ENCODE results near the gene KRT31. TPM values are rescaled to one million over a fixed set of nuclear protein-coding genes. Genes with fewer than 3 reads are reported as not detected.
"Not testable (repeated sequence)": the region's sequence is repeated elsewhere in the genome, so short reads cannot be mapped to it uniquely, and the experiment has no call there.

KRT31 gene
- polyA plus RNA-seq, 2 of the 4 experiments (the other 2 are of a cell fraction): not detected

DNA sequence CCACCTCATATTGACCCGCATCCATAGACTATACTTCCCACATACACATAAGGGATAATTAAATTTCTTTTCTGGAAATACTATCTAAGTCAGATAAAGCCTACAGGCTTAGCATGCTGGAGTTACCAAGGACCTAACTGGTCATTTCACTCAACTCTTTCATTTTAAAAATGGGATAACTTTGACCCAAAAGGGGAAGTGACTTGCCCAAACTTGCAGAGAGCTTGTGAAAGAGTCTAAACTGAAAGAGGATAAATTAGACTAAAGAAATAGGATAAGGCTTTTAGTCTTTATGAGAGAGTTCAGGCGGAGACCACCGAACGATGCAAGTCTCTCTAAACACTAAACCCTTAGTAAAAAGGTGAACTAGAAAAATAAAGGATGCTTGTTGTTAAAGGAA, 42.9 kb downstream of the KRT31 start (continued):
- TF ChIP-seq PBX3 (IDR thresholded peaks at IDR 0.05) (no peak), MAFK (IDR thresholded peaks at IDR 0.05; ENCODE audit: partially characterized antibody) (no peak), MYC (IDR thresholded peaks at IDR 0.05; ENCODE audit: borderline replicate concordance, low read length) (no peak), TP53 (CRISPR knock-in tag; IDR thresholded peaks at IDR 0.05) (no peak), EHF (CRISPR knock-in tag; IDR thresholded peaks at IDR 0.05) (no peak)

GRCh38 chr17:41352597-41353366, 44.6 kb downstream of the KRT31 start:
- no peak overlapping the region for H3K4me2 ChIP-seq

DNA sequence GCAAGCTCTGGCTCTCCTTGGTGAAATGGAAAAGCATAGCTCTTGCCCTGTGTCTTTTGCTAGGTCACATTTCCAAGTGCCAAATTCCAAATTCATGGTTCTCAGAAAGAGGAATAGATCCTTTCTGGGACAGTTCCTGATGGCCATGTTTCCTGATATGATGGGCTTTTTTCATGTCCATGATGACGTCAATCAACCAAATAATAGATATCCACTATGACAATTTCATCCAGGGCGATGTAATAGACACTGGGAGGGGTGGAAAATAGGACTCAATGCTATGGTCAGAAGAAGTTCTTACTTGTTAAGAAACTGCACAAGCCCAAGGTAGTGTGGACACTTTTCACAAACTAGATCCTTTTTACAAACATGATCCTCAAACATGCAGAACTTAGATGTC, 46.2 kb downstream of the KRT31 start:
- FAIRE-seq (no peak), DNase-seq (ENCODE audit: low read depth in 1 of 2, low spot score in 1 of 2) (no peak), ATAC-seq (no peak)
- no peaks in the 10 kb centered on the region for H3K4me1 ChIP-seq
- POLR2A ChIA-PET: no interaction called here
- WGBS (ENCODE audit: missing lambda C conversion rate): 48% methylated on average over 2 of the region's 2 CpGs
- CTCF ChIA-PET: interaction anchor here (0.7 to 1.2 kb wide), 3 partner anchors 13 to 62 kb away, joined by 3 read pairs; no protein-coding TSS in a partner anchor
- no peak overlapping the region for H3K4me3 ChIP-seq
- no peak overlapping the region for H3K27ac ChIP-seq
- peaks cover 6% of the 10 kb centered on the region for H3K9me3 ChIP-seq
- no peak overlapping the region for H3K4me2 ChIP-seq
- no peak for TF ChIP-seq GATA3 (IDR thresholded peaks at IDR 0.05; ENCODE audit: borderline replicate concordance)
- TF ChIP-seq, protein P1, sequence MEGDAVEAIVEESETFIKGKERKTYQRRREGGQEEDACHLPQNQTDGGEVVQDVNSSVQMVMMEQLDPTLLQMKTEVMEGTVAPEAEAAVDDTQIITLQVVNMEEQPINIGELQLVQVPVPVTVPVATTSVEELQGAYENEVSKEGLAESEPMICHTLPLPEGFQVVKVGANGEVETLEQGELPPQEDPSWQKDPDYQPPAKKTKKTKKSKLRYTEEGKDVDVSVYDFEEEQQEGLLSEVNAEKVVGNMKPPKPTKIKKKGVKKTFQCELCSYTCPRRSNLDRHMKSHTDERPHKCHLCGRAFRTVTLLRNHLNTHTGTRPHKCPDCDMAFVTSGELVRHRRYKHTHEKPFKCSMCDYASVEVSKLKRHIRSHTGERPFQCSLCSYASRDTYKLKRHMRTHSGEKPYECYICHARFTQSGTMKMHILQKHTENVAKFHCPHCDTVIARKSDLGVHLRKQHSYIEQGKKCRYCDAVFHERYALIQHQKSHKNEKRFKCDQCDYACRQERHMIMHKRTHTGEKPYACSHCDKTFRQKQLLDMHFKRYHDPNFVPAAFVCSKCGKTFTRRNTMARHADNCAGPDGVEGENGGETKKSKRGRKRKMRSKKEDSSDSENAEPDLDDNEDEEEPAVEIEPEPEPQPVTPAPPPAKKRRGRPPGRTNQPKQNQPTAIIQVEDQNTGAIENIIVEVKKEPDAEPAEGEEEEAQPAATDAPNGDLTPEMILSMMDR (IDR thresholded peaks at IDR 0.05): no peak
- TF ChIP-seq TFCP2L1 (CRISPR knock-in tag; IDR thresholded peaks at IDR 0.05): no peak
- TF ChIP-seq ESRRA (IDR thresholded peaks at IDR 0.05; ENCODE audit: borderline replicate concordance, low read length): no peak
- TF ChIP-seq CBX2 (IDR thresholded peaks at IDR 0.05; ENCODE audit: borderline replicate concordance, low read depth): no peak
- no peak for TF ChIP-seq JUNB (IDR thresholded peaks at IDR 0.05)
- no peak for TF ChIP-seq SMC3 (IDR thresholded peaks at IDR 0.05)
- TF ChIP-seq KDM1A (IDR thresholded peaks at IDR 0.05; ENCODE audit: low read depth): no peak
- no peak for TF ChIP-seq FOXS1 (CRISPR knock-in tag; IDR thresholded peaks at IDR 0.05)
- no peak for TF ChIP-seq ELK1 (IDR thresholded peaks at IDR 0.05; ENCODE audit: low read depth, low read length)
- TF ChIP-seq ZNF302 (CRISPR knock-in tag; IDR thresholded peaks at IDR 0.05): no peak

More at GRCh38 chr17:41352597-41353366, 44.6 kb downstream of the KRT31 start:
- ChIA-PET CTCF (interaction anchor here (1.1 to 1.8 kb wide), 4 partner anchors 31 to 443 kb away, joined by 3 to 7 read pairs (median 3); no protein-coding TSS in a partner anchor), POLR2A (interaction anchor here (0.8 kb wide), 1 partner anchor 335 kb away, joined by 3 read pairs; the partner anchor contains the start of gene EIF1)
- H3K4me1 ChIP-seq: no peaks in the 10 kb centered on the region
- H3K9me3 ChIP-seq: peaks cover 9% of the 10 kb centered on the region
- 46% methylated on average over 7 of the region's 7 CpGs for WGBS (ENCODE audit: missing lambda C conversion rate)
- TF ChIP-seq RFX5 (IDR thresholded peaks at IDR 0.05) (no peak), ZFP36 (IDR thresholded peaks at IDR 0.05; ENCODE audit: borderline replicate concordance, partially characterized antibody) (no peak), BHLHE40 (IDR thresholded peaks at IDR 0.05; ENCODE audit: low read depth, low read length) (no peak), FOSL2 (IDR thresholded peaks at IDR 0.05) (no peak), FOSL2 (CRISPR knock-in tag; IDR thresholded peaks at IDR 0.05) (no peak), SREBF2 (IDR thresholded peaks at IDR 0.05) (no peak), HOXB13 (CRISPR knock-in tag; IDR thresholded peaks at IDR 0.05; ENCODE audit: low read depth) (no peak), MAFK (IDR thresholded peaks at IDR 0.05; ENCODE audit: partially characterized antibody) (no peak), REST (IDR thresholded peaks at IDR 0.05) (peak; percentile 90), POLR2A (IDR thresholded peaks at IDR 0.05; ENCODE audit: low read length) (no peak), EHMT2 (IDR thresholded peaks at IDR 0.05; ENCODE audit: low read depth) (peak; percentile 80)
- ATAC-seq (peak in 1 of 2 experiments; percentile 47; a peak in 1 of 6 replicates), DNase-seq (ENCODE audit: low read depth in 1 of 2, low spot score in 1 of 2) (no peak), FAIRE-seq (peak; percentile 32)
- no peak overlapping the region for H3K27ac ChIP-seq
- no peak overlapping the region for H3K4me3 ChIP-seq

GRCh38 chr17:41350381-41350878, 47.0 kb downstream of the KRT31 start, which contains the start of gene KRT33A:
KRT33A (minus strand) TSS chr17:41350828; CDS start chr17:41350767, 61 bp downstream.
- FAIRE-seq; H3K4me3 ChIP-seq; DNase-seq (ENCODE audit: low read depth in 1 of 2, low spot score in 1 of 2); H3K4me2 ChIP-seq; ATAC-seq; H3K9me3 ChIP-seq; H3K27ac ChIP-seq; POLR2A ChIA-PET; H3K4me1 ChIP-seq: not testable (repeated sequence)
- WGBS (ENCODE audit: missing lambda C conversion rate): 60% methylated on average over 16 of the region's 16 CpGs
- CTCF ChIA-PET: interaction anchor here (0.9 to 3.7 kb wide), 7 partner anchors 8 to 199 kb away, joined by 3 to 19 read pairs (median 3); no protein-coding TSS in a partner anchor

Data from A549 (cell line).